NCI-H748 (cell line): ENCODE data around the gene HES4.
"Not testable (repeated sequence)": the region's sequence is repeated elsewhere in the genome, so short reads cannot be mapped to it uniquely, and the experiment has no call there.

Experiments used
- DNase-seq: peaks from one replicate; lab custom pipeline; 2025; ENCODE audit not compliant: unreplicated experiment; lab: John Stamatoyannopoulos, UW

Gene HES4

GRCh38 chr1:1000357-1001056, 610 bp upstream of the HES4 start:
- peak; percentile 75 for DNase-seq

- peak; percentile 60 for DNase-seq
These were observed 737 bp downstream of the HES4 start for GRCh38 chr1:998995-999724.

- no peak for DNase-seq
These were observed 1.2 kb downstream of the HES4 start for GRCh38 chr1:998745-998994.

DNA sequence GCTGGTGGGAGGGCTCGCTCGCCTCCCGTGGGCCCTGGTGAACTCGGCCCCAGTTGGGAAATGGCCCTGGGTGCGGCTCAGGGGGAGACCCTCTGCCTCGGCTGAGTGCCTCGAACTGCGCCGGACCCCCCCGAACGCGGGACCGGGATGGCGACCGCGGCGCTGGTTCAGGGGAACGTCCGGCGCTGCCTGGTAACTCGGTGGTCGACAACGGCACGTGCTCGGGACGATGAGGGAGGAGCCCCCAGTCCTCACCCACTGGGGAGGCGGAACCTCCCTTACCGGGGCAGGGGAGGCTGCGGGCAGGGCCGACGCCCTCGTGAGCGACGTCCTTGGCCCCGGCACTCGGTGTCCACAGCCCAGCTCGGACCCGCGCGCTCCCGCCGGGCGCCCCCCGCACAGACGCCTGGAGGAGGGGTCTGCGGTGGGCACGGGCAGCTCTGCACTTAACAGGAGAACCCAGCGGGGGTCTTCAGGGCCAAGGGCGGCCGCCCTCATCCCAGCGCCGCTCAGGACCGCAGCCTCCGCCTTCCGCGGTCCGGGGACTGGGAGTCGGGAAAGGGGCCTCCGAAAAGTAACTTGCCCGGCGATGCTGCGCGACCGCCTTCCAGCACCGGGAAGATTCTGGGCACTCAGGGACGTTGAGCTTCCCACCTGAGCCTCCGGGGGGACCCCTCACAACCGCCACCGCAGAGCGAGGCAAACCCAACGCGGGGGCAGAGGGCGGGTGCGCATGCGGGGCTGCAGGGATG, 1.7 kb downstream of the HES4 start:
- DNase-seq: peak; percentile 43

GRCh38 chr1:997713-997992, 2.2 kb downstream of the HES4 start:
- DNase-seq: no peak

- DNase-seq: no peak
These were observed 2.8 kb downstream of the HES4 start for GRCh38 chr1:996851-997712.

DNA sequence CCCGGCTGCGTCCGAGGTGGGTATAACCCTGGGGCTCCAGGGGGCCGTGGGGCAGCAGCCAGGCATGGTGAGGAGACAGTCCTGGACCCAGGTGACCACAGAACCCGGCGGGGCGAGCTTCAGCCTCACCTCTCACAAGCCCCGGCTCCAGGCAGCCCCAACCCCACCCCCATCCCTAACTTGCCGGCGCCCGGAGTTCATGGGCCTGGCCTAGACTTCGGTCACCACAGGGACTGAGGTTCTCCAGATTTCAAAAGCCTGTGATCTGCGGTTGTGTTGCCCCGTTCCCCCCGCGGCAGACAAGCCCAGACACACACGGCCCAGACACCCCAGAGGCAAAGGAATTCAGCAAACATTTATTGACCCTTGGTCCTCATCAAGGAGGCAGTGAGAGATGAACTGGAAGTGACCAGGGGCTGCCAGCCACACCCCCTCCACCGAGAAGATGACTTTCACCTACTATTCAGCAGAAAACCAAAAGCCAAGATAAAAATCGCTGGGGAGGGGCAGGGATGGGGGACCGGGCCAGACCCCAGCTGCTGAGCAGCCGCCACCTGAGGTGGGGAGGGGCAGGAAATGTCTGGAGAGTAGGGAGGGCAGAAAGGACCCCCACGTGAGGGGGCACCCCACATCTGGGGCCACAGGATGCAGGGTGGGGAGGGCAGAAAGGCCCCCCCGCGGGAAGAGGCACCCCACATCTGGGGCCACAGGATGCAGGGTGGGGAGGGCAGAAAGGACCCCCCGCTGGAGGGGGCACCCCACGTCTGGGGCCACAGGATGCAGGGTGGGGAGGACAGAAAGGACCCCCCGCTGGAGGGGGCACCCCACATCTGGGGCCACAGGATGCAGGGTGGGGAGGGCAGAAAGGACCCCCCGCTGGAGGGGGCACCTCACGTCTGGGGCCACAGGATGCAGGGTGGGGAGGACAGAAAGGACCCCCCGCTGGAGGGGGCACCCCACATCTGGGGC, 3.9 kb downstream of the HES4 start:
- DNase-seq: no peak

DNA sequence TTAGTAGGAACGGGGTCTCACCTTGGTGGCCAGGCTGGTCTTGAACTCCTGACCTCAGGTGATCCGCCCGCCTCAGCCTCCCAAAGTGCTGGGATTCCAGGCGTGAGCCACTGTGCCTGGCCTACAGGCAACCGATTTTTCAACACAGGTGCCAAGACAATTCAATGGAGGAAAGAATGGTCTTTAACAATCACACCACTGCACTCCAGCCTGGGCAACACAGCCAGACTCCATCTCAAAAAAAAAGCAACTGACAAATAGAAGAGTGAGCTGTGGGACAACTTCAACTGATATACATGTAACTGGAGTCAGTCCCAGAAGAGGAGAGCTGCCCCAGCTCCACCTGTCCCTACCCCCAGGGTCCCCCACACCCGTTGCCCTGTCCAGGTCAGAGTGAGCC, 5.4 kb downstream of the HES4 start:
- DNase-seq: not testable (repeated sequence)

GRCh38 chr1:993379-993995, 6.4 kb downstream of the HES4 start:
- DNase-seq: no peak

DNA sequence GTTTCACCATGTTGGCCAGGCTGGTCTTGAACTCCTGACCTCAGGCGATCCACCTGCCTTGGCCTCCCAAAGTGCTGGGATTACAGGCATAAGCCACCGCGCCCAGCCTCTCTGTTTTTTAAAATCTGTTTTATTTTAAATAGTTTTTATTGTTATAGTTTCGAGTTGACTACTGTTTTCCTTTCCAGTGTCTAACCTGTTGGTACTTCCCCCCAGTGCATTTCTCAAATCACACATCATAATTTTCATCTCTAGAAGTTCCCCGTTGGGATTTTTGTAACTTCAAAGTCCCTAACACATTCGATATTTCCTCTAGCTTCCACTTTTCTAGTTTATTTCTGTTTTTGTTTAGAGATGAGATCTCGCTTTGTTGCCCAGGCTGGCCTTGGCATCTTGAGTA, 7.5 kb downstream of the HES4 start:
- no peak for DNase-seq

GRCh38 chr1:991895-992294, 8.0 kb downstream of the HES4 start:
- DNase-seq: no peak

- not testable (repeated sequence) for DNase-seq
These were observed 8.6 kb downstream of the HES4 start for GRCh38 chr1:991275-991674.

- DNase-seq: not testable (repeated sequence)
These were observed 11.8 kb downstream of the HES4 start for GRCh38 chr1:988061-988460.

DNA sequence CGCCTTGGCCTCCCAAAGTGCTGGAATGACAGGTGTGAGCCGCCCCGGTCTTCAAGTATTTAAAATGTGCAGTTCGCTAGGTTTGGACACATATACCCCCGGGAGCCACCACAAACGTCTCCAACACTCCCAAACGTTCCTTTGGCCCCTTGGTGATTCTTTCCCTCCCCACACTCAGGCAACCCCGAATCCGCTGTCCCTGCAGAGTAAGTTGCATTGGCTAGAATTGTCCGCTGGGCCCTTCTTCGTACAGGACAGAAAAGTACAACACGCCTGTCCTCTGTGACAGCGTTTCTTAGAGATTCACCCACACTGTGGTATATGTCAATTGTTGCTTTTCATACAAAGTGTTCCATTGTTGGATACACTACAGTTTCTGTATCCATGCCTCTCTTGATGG, 14.8 kb downstream of the HES4 start:
- no peak for DNase-seq

GRCh38 chr1:984476-984814, 15.5 kb downstream of the HES4 start:
- DNase-seq: no peak

GRCh38 chr1:983798-984475, 16.0 kb downstream of the HES4 start:
- DNase-seq: peak; percentile 13

GRCh38 chr1:982765-983436, 17.0 kb downstream of the HES4 start:
- DNase-seq: no peak

DNA sequence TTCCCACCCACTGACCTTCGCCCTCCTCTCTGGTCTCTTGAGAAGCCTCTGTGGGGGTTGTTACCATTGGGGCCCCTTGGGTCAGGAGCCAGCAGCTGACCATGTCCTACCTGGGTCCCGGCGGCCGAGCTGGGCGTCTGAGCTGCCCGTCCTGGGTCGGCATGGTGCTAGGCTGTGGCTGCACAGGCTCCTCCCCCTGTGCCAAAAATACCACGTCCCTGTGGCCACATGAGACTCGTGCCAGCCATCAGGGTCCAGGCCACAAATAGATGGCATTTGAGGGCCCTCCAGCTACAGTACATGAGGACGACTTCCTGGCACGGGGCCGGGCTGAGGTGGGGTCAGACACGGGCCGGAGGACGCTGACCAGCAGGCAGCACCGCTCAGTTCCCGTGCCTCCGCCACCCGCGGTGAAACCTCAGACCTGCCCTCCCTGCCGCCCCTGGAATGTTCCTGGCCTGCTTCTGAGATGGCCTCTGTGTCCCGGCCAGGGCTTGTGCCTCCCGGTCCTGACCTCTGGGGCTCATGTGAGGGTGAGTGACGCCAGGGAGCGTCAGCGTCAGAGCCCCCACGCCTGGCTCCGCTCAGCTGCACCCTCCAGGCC, 17.8 kb downstream of the HES4 start, which contains the start of gene PERM1:
Gene PERM1 (minus strand): TSS at position 139 of the 604 bp plus-strand sequence. CDS start 1,064 bp downstream, outside the sequence.
- DNase-seq: no peak
